ENCODE results near the gene ADIPOR2. TPM values are rescaled to one million over a fixed set of nuclear protein-coding genes. Genes with fewer than 3 reads are reported as not detected.
A peak's percentile ranks its signal among the peaks of the same experiment; 100 is the strongest.

Gene ADIPOR2
- total RNA-seq, 1 donor from 2014 or later = 43.0 TPM

- Mint-ChIP-seq H3K27ac (no peak overlapping the region), H3K27me3 (no peaks in the 10 kb centered on the region), H3K36me3 (ENCODE audit: low read depth) (no peaks in the 10 kb centered on the region), H3K9me3 (no peaks in the 10 kb centered on the region), H3K4me3 (no peak overlapping the region), H3K4me1 (peaks cover 21% of the 10 kb centered on the region)
- intact Hi-C loops (cut with micrococcal nuclease) = loop anchor here (5.0 kb wide), 1 partner anchor 988 kb away; no protein-coding TSS in a partner anchor
- ATAC-seq (ENCODE audit: low read depth) (no peak), DNase-seq (no peak)
- no peak for TF ChIP-seq CTCF (IDR thresholded peaks at IDR 0.05)
- ChIA-PET POLR2A (interaction anchor here (3.2 kb wide), 1 partner anchor 144 kb away, joined by 48 read pairs; no protein-coding TSS in a partner anchor), CTCF (interaction anchor here (9.1 to 10.4 kb wide), 2 partner anchors 142 to 146 kb away, joined by 205 to 257 read pairs; no protein-coding TSS in a partner anchor)
Measured at GRCh38 chr12:1794440-1795090, 103.7 kb downstream of the ADIPOR2 start.

- Mint-ChIP-seq H3K36me3 (ENCODE audit: low read depth) (no peaks in the 10 kb centered on the region), H3K27ac (no peak overlapping the region), H3K4me3 (peak overlapping the region; percentile 74), H3K9me3 (no peaks in the 10 kb centered on the region), H3K27me3 (no peaks in the 10 kb centered on the region), H3K4me1 (peaks cover 26% of the 10 kb centered on the region)
- CTCF ChIA-PET = interaction anchor here (0.5 to 10.4 kb wide), 6 partner anchors 130 to 988 kb away, joined by 3 to 257 read pairs (median 4); no protein-coding TSS in a partner anchor
- POLR2A ChIA-PET = interaction anchor here (0.6 to 3.2 kb wide), 7 partner anchors 104 to 146 kb away, joined by 3 to 48 read pairs (median 4); no protein-coding TSS in a partner anchor
- no peak for DNase-seq
- no peak for TF ChIP-seq CTCF (IDR thresholded peaks at IDR 0.05)
- no peak for ATAC-seq (ENCODE audit: low read depth)
- intact Hi-C loops (cut with micrococcal nuclease) = loop anchor here (5.0 kb wide), 1 partner anchor 987 kb away; no protein-coding TSS in a partner anchor
Measured at GRCh38 chr12:1795221-1795784, 104.4 kb downstream of the ADIPOR2 start.

- Mint-ChIP-seq H3K9me3 (no peaks in the 10 kb centered on the region), H3K4me3 (peak overlapping the region; percentile 90), H3K4me1 (peaks cover 31% of the 10 kb centered on the region), H3K27ac (peak overlapping the region; percentile 84), H3K36me3 (ENCODE audit: low read depth) (no peaks in the 10 kb centered on the region), H3K27me3 (no peaks in the 10 kb centered on the region)
- ChIA-PET CTCF (interaction anchor here (0.9 to 10.4 kb wide), 6 partner anchors 129 to 988 kb away, joined by 3 to 257 read pairs (median 4); no protein-coding TSS in a partner anchor), POLR2A (interaction anchor here (0.6 to 3.2 kb wide), 8 partner anchors 104 to 146 kb away, joined by 3 to 48 read pairs (median 4); no protein-coding TSS in a partner anchor)
- ATAC-seq (ENCODE audit: low read depth) = peak; percentile 91
- TF ChIP-seq CTCF (IDR thresholded peaks at IDR 0.05) = peak; percentile 79
- intact Hi-C loops (cut with micrococcal nuclease) = loop anchor here (1.0 to 5.0 kb wide), 7 partner anchors 8 to 1407 kb away; partner anchors contain the start of genes DCP1B and KDM5A
- peak; percentile 96 for DNase-seq
Measured at GRCh38 chr12:1795785-1796514, 105.1 kb downstream of the ADIPOR2 start.

- CTCF ChIA-PET = interaction anchor here (1.0 to 10.4 kb wide), 5 partner anchors 128 to 987 kb away, joined by 4 to 257 read pairs (median 4); no protein-coding TSS in a partner anchor
- DNase-seq (peak; percentile 60), ATAC-seq (ENCODE audit: low read depth) (peak; percentile 29)
- no peak for TF ChIP-seq CTCF (IDR thresholded peaks at IDR 0.05)
- Mint-ChIP-seq H3K4me3 (peak overlapping the region; percentile 90), H3K36me3 (ENCODE audit: low read depth) (no peaks in the 10 kb centered on the region), H3K9me3 (no peaks in the 10 kb centered on the region), H3K4me1 (peaks cover 30% of the 10 kb centered on the region), H3K27me3 (no peaks in the 10 kb centered on the region), H3K27ac (peak overlapping the region; percentile 84)
- intact Hi-C loops (cut with micrococcal nuclease) = loop anchor here (1.0 to 5.0 kb wide), 7 partner anchors 8 to 1407 kb away; partner anchors contain the start of genes DCP1B and KDM5A
- POLR2A ChIA-PET = interaction anchor here (0.8 to 3.2 kb wide), 5 partner anchors 135 to 145 kb away, joined by 3 to 48 read pairs (median 5); no protein-coding TSS in a partner anchor
Measured at GRCh38 chr12:1796515-1797010, 105.7 kb downstream of the ADIPOR2 start.

Data from activated B cell treated with CpG ODN at 0.5 μM for 24 hours (primary cell).